Tibial artery (tissue), 4 donors: ENCODE measurements around the gene CNNM3.

Experiments
- DNase-seq, 2 donors: peaks; one replicate each; pipeline ENCODE4 v3.0.0-alpha.2; 2019
- H3K27ac ChIP-seq, 2 donors: fragments of 200-600 bp; sonication (generic) in 1 of 2; 1 replicate in 1 of 2; 2 replicates in 1 of 2; pipeline ENCODE4 v1.5.1; 2018 to 2019; ENCODE audit warnings: mild to moderate bottlenecking in 1 of 2
- H3K27me3 ChIP-seq, 2 donors: fragments of 200-600 bp; sonication (generic) in 1 of 2; one replicate each; pipeline versions ENCODE4 v1.5.1 to v1.6.0; 2016 to 2019
- H3K36me3 ChIP-seq, 3 donors: fragments of 200-600 bp; sonication (generic) in 2 of 3; one replicate each; pipeline ENCODE4 v1.5.1; 2016 to 2019; ENCODE audit warnings: mild to moderate bottlenecking in 2 of 3
- H3K4me1 ChIP-seq, 4 donors: fragments of 200-600 bp; sonication (generic) in 2 of 4; 1 replicate in 3 of 4; 2 replicates in 1 of 4; pipeline ENCODE4 v1.5.1; 2016 to 2019
- H3K4me3 ChIP-seq, 2 donors: fragments of 200-600 bp; sonication (generic) in 1 of 2; 1 replicate in 1 of 2; 2 replicates in 1 of 2; pipeline ENCODE4 v1.5.1; 2018 to 2019; ENCODE audit warnings: mild to moderate bottlenecking in 2 of 2
- H3K9me3 ChIP-seq, 3 donors: fragments of 200-600 bp; sonication (generic) in 1 of 3; one replicate each; pipeline ENCODE4 v1.5.1; 2016 to 2019
- CTCF ChIP-seq, 2 experiments: fragments of 200-600 bp in 1 of 2; fragments of 450-650 bp in 1 of 2; IDR thresholded peaks; one replicate each; pipeline ENCODE4 v1.5.1; 2017 to 2019; ENCODE audit warnings: antibody characterized with exemption in 2 of 2, mild to moderate bottlenecking in 1 of 2, moderate library complexity in 1 of 2
- intact Hi-C: fragments of 100-400 bp; cut with DNase I; formaldehyde crosslinking; loops from one replicate; pipeline ENCODE4 v1.15.0; 2023; ENCODE audit warnings: low total_unique reads

Gene CNNM3

GRCh38 chr2:96848264-96848663 lies 32.2 kb downstream of the CNNM3 start:
- Histone ChIP-seq H3K27ac (no peak overlapping the region), H3K9me3 (no peaks in the 10 kb centered on the region), H3K4me1 (no peaks in the 10 kb centered on the region), H3K36me3 (peaks cover 31 to 77% (median 66%) of the 10 kb centered on the region in 3 donors), H3K27me3 (no peaks in the 10 kb centered on the region), H3K4me3 (no peak overlapping the region)
- no peak for TF ChIP-seq CTCF (IDR thresholded peaks at IDR 0.05)
- DNase-seq: no peak
- intact Hi-C loops: loop anchor here (2.0 kb wide), 1 partner anchor 109 kb away; no protein-coding TSS in a partner anchor

DNA sequence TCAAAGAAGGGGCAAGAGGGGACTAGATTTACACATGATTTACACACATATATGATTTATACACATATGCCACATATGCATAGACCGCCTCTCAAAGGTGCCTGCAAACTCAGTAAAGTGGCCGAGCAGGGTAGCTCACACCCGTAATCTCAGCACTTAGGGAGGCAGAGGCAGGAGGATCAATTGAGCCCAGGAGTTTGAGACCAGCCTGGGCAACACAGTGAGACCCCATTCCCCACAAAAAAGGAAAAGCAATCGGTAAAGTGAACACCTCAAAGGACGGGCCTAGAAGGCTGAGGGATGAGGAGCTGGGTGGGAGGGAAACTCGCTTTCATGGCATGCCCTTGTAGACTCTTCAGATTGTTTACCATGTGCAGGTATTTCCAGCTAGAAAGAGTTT lies 36.6 kb downstream of the CNNM3 start:
- no peak for TF ChIP-seq CTCF (IDR thresholded peaks at IDR 0.05)
- intact Hi-C loops: no loop called here
- Histone ChIP-seq H3K4me3 (no peak overlapping the region), H3K4me1 (peaks cover 0 to 14% (median 9%) of the 10 kb centered on the region in 4 donors), H3K27me3 (no peaks in the 10 kb centered on the region), H3K27ac (no peak overlapping the region), H3K9me3 (no peaks in the 10 kb centered on the region), H3K36me3 (peaks cover 40 to 69% (median 53%) of the 10 kb centered on the region in 3 donors)
- DNase-seq: no peak

DNA sequence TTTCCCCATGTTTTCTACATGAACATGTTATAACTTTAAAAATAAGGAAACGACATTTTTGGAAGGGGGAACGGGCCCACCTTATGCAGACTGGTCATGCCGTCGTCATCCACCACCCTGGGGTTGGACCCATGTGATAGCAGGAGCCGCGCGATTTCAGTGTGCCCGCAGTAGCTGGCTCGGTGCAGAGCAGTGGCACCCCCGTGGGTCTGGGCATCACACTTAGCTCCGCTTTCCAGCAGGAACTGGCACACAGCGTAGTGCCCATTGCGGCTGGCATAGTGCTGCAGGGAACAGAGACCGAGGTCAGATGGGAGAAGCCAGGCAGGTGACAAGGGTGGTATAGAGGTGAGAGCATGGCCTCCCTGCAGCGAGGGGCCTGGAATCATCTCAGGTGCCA lies 37.3 kb downstream of the CNNM3 start:
- no peak for TF ChIP-seq CTCF (IDR thresholded peaks at IDR 0.05)
- Histone ChIP-seq H3K36me3 (peaks cover 35 to 62% (median 47%) of the 10 kb centered on the region in 3 donors), H3K27ac (no peak overlapping the region), H3K4me1 (peaks cover 0 to 14% (median 9%) of the 10 kb centered on the region in 4 donors), H3K9me3 (no peaks in the 10 kb centered on the region), H3K27me3 (no peaks in the 10 kb centered on the region), H3K4me3 (no peak overlapping the region)
- DNase-seq: no peak
- intact Hi-C loops: no loop called here

DNA sequence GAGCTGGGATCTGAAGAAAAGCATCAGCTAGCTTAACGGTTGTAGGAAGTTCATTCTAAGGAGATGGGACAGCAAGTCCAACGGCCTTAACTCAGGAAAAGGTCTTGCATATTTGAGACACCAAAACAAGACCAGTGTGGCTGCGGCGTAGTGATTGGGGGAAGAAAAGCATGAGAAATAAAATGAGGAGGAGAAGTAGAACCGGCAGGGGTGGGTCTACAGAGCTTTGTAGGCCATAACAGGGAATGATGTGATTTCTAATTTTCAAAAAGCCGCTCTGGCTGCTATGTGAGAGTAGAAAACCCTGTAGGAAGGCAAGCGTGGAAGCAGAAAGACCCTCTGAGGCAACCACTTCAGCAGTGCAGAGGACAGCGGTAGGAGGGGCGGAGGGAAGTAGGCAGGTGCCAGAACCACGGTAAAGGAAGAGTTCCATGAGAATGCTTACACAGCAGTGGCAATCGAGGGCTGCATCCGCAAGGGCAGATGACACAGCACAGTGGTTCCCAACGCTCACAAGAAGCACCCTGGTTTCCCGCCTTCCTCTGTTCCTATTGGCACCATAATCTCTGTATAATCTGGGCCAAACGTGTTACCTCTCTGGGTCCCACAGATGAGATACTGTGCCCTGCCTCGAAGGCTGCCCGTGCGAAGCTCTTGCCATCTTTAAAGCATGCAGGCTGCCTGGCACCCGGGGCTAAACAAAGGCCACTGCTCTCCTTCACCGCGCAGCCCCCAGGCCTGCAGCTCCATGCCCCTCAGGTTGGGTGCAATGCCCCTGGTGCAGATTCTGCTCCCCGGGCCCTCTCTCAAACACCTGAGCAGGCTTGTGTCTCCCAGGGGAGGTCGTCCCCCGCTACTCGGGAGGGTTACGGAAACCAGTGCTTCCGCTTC lies 41.0 kb downstream of the CNNM3 start:
- H3K4me3 ChIP-seq: peak overlapping the region; percentile 77 to 85
- peaks cover 0 to 37% (median 29%) of the 10 kb centered on the region in 4 donors for H3K4me1 ChIP-seq
- no peaks in the 10 kb centered on the region for H3K27me3 ChIP-seq
- DNase-seq: no peak
- H3K27ac ChIP-seq: peak overlapping the region; percentile 84 to 85
- H3K9me3 ChIP-seq: no peaks in the 10 kb centered on the region
- H3K36me3 ChIP-seq: peaks cover 35 to 48% (median 37%) of the 10 kb centered on the region in 3 donors
- intact Hi-C loops: loop anchor here (2.0 to 5.0 kb wide), 2 partner anchors 40 to 94 kb away; partner anchors contain the start of gene CNNM3
- TF ChIP-seq CTCF (IDR thresholded peaks at IDR 0.05): no peak

DNA sequence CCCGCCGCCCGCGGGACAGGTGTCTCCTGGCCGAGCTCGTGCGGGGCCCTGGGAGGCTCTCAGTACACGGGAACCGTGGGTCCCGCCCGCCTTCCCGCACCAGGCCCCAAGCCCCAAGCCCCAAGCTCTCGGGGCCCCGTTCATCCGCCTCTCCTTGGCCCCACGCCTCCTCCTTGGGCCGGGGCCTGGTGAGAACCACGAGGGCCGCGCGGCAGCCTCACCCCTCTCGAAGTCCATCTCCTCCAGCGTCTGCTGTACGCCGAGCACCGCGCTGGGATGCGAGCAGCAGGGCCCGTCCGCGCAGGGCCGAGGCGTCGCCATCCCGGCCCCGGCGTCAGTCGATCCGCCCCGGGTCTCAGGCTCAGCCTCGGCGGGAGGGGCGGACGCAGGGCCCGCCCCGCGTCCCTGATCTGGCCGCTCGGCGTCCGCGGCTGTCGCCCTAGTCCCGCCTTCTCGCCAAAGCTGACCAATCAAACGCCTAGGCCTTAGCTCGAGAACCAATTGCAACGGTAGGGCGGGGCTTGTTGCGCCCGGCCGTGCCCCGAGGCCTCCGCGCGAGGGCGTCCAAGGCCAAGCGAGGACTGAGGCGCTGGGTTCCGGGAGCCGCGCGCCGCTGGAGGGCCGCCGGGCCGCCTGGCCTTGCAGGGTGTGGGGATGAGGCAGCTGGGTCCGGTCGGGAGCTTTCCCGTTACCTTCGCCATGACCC lies 41.8 kb downstream of the CNNM3 start, which contains the start of gene ANKRD39:
Gene ANKRD39, minus strand, starts transcription at position 350 of the 706 bp plus-strand sequence. Its CDS starts 29 bp downstream, at position 321.
- peak within 1 kb of the TSS; percentile 84 to 96 for H3K27ac ChIP-seq
- DNase-seq: peak; percentile 97 to 99
- no peaks in the 10 kb centered on the region for H3K27me3 ChIP-seq
- no peaks in the 10 kb centered on the region for H3K9me3 ChIP-seq
- H3K4me3 ChIP-seq: peak within 1 kb of the TSS; percentile 77 to 85
- intact Hi-C loops: loop anchor here (2.0 to 5.0 kb wide), 3 partner anchors 41 to 93 kb away; partner anchors contain the start of gene CNNM3
- TF ChIP-seq CTCF (IDR thresholded peaks at IDR 0.05): peak; percentile 79 to 80
- peaks cover 40 to 51% (median 42%) of the 10 kb centered on the region in 3 donors for H3K36me3 ChIP-seq
- H3K4me1 ChIP-seq: peaks cover 0 to 37% (median 29%) of the 10 kb centered on the region in 4 donors
